ENCODE results near the gene SUFU.

The SUFU gene

GRCh38 chr10:102599565-102600327 lies 96.0 kb downstream of the SUFU start:
- no peak for TF ChIP-seq CTCF (IDR thresholded peaks at IDR 0.05; ENCODE audit: low read depth, low read length, missing control alignments)
- H3K4me3 ChIP-seq (ENCODE audit: low read depth, low read length): no peak overlapping the region
- no peak for DNase-seq (ENCODE audit: low read depth)

GRCh38 chr10:102600816-102601215 lies 97.0 kb downstream of the SUFU start:
- no peak for DNase-seq (ENCODE audit: low read depth)
- H3K4me3 ChIP-seq (ENCODE audit: low read depth, low read length): no peak overlapping the region

GRCh38 chr10:102601639-102602038 lies 97.9 kb downstream of the SUFU start:
- no peak for DNase-seq (ENCODE audit: low read depth)
- TF ChIP-seq CTCF (IDR thresholded peaks at IDR 0.05; ENCODE audit: low read depth, low read length, missing control alignments): no peak
- no peak overlapping the region for H3K4me3 ChIP-seq (ENCODE audit: low read depth, low read length)

More at GRCh38 chr10:102600816-102601215, 97.0 kb downstream of the SUFU start:
- no peak for TF ChIP-seq CTCF (IDR thresholded peaks at IDR 0.05; ENCODE audit: low read depth, low read length, missing control alignments)

- no peak for TF ChIP-seq CTCF (IDR thresholded peaks at IDR 0.05; ENCODE audit: low read depth, low read length, missing control alignments)
- DNase-seq (ENCODE audit: low read depth): no peak
- H3K4me3 ChIP-seq (ENCODE audit: low read depth, low read length): no peak overlapping the region
These were observed 98.7 kb downstream of the SUFU start for GRCh38 chr10:102602272-102603045.

- no peak overlapping the region for H3K4me3 ChIP-seq (ENCODE audit: low read depth, low read length)
- no peak for TF ChIP-seq CTCF (IDR thresholded peaks at IDR 0.05; ENCODE audit: low read depth, low read length, missing control alignments)
- no peak for DNase-seq (ENCODE audit: low read depth)
These were observed 100.2 kb downstream of the SUFU start for GRCh38 chr10:102603946-102604345.

GRCh38 chr10:102604439-102604841 lies 100.7 kb downstream of the SUFU start:
- no peak overlapping the region for H3K4me3 ChIP-seq (ENCODE audit: low read depth, low read length)
- no peak for DNase-seq (ENCODE audit: low read depth)
- peak; percentile 9 for TF ChIP-seq CTCF (IDR thresholded peaks at IDR 0.05; ENCODE audit: low read depth, low read length, missing control alignments)

Measured in GM12864 (cell line).